Activated CD4-positive, alpha-beta T cell treated with anti-CD3 and anti-CD28 coated beads, Interleukin-2, amount 50 U/mL, for 4 hours (primary cell): Measurements from ENCODE around the gene TTLL12.
A peak's percentile ranks its signal among the peaks of the same experiment; 100 is the strongest.

ENCODE experiments used
- DNase-seq, 2 experiments: peaks; one replicate each; pipeline ENCODE4 v3.0.0-alpha.2; 2020

TTLL12 gene

GRCh38 chr22:43198126-43198525, 11.2 kb upstream of the TTLL12 start:
- DNase-seq, result no peak

DNA sequence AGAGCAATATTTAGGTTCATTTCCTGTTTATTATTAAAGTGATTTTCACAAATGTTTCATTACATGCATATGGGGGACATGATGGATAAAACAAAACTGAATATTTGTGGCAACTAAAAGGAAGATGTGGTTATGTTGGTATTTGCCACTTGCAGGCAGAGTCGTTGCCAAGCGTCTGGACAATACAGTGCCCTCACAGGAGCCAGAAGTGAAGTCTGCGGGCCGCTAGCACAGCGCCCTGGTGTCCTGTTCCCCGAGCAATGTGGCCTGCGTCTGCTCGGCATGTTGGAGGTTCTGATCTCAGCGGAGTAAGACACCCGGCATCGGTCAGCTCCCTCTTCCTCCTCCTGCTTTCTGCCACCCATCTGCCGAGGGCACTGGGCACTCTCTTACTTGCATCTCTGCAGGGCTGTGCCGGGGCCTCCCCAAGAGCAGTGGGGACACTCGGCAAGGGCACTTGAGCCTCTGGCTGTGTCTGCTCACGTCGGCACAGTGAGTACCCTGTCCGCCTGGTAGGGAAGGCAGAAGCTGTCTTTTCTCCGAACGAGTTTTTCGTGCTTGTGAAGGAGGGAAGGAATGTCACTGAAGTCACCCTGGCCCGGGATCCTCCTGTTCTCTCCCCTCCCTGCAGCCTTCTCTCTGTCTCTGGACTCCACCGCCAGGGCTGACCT, 10.5 kb upstream of the TTLL12 start:
- no peak for DNase-seq

- no peak for DNase-seq
Observed at GRCh38 chr22:43191831-43192230, 4.9 kb upstream of the TTLL12 start.

DNA sequence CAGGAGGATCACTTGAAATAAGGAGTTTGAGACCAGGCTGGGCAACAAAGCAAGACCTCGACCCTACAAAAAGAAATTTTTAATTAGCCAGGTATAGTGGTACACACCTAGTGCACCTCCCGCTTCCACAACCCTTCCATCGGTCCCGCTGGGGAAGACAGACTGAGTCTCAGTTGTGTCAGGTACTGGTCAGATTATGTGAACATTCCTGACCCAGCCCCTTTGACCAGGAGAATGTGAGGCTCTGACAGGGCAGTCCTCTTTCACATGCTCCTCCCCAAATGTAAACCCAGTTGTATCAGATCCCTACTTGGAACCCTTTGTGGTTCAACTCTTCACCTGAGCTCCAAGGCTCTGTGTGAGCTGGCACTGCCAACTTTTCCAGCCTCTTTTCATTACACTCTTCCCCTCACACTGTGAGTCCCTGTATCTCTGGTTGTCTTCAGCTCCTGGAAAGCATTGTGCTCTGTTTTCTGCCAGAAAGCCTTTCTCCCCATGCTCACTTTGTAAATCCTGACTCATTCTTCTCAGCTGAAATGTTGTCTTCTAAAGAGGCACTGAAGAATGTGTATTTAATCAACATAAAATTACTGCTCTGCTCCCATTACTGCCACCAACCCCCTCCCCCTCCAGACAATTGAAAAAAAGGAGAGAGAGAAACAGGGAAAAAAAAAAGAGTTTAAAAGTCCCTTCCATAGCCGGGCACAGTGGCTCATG, 2.1 kb upstream of the TTLL12 start:
- no peak for DNase-seq

DNA sequence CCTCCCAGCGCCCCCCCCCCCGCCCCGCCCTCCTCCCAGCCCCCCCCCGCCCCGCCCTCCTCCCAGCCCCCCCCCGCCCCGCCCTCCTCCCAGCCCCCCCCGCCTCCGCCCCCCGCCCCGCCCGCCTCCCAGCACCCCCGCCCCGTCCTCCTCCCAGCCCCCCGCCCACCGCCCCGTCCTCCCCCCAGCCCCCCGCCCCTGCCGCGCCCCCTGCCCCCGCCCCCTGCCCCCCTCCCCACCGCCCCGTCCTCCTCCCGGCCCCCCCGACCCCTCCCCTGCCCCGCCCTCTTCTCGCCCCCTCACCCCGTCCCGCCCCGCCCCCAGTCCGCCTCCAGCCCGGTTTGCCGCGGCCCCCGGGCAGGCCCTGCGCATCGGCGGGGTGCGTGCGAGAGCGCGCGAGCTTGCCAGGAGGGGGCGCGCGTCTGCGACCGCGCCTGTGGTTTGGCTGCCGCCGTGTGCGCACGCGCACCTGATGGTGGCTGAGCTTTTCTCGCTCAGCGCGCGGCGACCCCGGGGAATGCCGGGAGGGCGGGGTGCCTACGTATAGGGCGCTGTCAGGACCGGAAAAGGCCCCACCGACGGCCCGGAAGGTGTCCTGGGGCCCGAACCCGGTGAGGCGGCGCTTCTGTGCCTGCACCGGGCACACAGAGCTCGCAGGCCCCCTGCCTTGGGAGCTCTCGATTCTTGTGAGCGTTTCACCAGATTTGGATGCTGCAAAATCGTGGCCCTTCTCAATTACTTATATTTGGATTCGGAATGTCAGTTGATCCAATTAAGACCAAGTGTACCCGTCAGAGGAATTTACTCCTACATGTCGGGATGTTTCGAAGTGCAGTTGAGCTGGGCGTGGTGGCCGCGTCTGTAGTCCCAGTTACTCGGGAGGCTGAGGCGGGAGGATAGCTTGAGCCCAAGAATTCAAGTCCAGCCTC, 501 bp upstream of the TTLL12 start:
- DNase-seq, result peak; percentile 90 to 93

GRCh38 chr22:43185860-43186261, 1.1 kb downstream of the TTLL12 start:
- no peak for DNase-seq

DNA sequence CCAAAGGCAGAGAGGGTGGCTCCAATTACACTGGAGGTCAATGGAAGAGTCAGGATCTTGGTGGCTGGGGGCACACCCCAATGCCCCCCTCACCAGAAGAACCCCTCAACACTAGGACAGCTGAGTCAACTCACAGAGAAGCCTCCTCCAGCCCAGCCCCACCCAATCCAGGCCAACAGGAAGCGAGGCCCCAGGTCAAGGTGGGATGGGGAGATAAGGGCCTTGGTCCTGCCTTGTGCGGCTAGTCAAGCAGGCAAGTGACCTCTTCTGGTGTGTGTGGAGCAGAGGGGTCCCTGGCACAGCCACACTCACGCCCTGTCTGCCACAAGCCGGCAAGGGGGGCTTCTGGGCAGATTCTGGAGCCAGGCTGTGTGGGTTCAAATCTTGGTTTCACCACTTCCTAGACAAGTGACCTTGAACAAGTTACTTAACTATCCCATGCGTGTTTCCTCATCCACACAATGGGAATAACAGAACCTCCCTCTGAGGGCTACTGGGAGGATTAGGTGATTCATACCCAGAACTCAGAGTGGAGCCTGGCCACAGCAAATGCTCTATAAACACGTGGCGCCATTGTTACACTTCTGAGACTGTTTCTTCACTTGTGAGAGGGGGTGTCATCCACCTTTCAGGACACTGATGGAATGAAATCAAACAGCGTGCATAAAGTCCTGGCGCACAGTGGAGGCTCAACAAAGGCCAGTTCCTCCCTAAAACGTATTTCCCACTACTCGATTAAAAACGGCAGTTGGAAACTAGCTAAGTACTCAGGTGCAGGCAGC, 3.2 kb downstream of the TTLL12 start:
- no peak for DNase-seq

DNA sequence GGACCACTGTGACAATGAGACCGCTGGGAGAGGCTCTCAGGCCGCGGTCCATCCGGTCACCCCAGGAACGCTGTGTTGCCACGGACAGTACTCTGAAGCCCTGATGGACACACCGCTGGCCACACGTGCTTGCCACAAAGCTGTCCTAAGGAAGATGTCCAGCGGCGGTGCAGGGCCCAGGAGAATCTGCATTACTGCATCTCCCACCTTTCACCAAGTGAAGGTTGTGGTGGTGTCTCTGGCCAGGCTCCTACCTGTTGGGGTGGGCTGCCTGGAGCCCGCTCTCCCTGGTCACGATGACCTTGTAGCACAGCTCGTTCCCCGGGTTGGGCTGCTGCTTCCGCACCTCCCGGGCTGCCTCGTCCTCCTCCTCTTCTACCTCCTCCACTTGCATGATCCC, 4.2 kb downstream of the TTLL12 start:
- no peak for DNase-seq

DNA sequence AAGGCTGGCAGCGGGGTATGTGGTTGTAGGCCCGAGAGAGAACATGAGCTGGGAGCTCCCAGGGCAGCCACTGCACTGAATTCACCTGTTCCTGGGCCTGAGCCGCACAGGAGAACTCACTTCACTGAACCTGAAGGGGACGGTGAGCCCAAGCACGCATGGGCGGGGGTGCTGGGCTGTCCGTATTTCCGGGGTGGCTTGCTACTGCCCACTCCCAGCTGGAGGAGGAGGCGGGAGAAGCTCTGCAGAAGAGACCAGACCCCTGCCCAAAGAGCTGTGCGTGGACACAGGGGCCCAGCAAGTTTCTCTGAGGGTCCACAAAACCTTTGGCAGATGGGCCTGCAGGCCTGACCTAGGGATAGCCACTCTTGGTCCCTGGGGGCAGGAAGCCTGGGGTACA, 4.8 kb downstream of the TTLL12 start:
- no peak for DNase-seq

GRCh38 chr22:43181321-43182076, 5.4 kb downstream of the TTLL12 start:
- DNase-seq, result no peak

DNA sequence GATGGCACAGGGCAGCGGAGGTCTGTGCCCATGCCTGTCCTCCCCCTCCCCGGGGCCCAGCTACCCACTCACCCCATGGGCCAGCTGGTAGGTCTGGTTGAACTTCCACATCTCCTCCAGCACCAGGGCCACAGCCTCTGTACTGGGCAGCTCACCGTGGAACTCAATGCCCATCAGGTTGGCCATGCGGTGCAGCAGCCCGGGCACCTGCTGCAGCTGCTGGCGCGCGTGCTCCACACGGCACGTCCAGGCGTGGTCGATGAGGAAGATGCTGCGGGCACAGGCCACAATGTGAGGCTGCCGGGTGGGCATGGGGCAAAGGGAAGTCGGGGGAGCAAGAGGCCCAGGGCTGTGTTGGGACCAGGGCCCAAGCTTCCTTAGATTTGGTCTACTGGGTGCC, 6.3 kb downstream of the TTLL12 start:
- DNase-seq, result no peak

DNA sequence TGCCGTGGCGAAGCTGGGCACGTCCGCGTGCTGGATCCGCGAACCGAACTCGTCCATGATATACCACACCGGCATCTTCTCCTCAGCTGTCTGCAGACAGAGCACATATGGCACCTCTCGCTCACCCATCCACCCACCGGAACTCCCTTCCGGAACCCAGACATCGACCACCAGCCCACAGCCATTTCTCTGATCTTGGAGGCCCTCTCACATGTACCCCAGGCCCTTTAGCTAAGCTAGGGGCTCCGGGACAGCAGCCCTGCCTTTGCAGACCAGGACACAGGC, 7.1 kb downstream of the TTLL12 start:
- no peak for DNase-seq

GRCh38 chr22:43179146-43179910, 7.6 kb downstream of the TTLL12 start:
- no peak for DNase-seq

- DNase-seq, result no peak
Observed at GRCh38 chr22:43177479-43177878, 9.5 kb downstream of the TTLL12 start.

DNA sequence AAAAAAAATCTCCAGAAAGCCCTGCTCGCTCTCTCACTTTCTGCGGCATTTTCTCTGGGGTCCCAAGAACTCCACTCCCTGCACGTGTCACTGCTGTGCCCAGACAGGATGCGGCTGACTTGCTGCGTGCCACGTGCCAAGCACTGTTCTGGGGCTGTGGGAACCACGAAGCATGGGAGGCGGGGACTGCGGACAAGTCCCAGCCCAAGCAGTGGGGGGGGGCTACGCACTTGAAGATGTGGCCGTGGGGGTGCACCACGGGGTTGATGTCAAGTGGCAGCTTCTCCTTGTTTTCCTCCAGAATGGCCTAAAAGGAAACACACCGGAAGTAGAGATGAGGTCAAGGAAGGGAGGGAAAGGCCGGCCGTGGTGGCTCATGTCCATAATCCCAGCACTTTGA, 10.8 kb downstream of the TTLL12 start:
- DNase-seq, result no peak

- DNase-seq, result no peak
Observed at GRCh38 chr22:43174941-43175531, 11.9 kb downstream of the TTLL12 start.

DNA sequence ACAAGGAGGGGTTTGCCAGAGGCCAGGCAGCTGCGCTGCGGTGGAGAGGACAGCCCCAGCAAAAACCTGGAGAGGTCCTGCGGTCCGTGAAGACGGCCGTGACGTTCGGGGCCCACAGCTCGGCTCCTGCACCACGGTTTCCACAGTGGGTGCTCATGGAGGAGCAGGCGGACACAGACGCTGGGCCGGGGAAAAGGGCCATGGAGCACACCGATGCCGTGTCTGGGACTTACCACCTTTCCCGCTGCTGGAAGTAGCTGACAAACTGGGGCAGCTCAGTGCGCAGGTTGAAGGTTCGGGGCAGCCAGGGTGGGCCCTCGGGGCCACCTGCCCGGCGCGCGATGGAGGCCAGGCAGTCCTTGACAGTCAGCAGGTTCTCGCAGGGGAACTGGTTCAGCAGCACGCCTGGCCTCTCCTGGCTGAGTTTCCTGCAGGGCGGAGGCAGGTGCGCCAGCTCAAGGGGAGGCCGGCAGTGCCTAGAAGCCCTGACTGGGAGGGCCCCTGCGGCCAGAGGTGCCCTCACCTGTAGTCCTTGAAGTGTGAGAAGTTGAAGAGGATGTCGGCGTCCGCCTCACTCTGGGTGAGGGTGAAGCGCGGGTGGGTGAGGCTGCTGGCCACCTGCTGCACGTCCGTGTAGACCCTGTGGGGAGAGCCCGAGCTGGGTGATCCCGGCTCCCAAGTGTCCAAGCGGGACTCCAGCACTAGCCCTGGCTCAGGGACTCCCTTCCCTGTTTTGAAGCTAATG, 12.8 kb downstream of the TTLL12 start:
- DNase-seq, result no peak

DNA sequence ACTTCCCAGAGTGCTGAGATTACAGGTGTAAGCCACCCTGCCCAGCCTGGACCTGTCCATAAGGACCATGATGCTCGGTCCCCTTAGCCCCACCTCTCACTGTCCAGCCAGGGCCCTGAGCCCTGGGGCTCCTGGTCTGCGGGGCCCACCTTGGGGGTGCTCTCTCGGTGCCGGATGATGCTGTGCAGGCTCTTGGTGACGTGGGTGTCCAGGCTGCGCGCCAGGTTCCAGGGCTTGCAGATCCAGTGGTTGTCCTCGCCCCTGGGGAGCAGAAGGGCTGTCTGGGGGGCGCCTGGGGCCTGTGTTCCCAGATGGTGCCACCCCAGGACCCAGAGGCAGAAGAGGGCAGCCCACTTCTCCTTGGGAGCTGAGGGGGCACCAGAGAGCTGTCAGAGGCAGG, 13.4 kb downstream of the TTLL12 start:
- no peak for DNase-seq

DNA sequence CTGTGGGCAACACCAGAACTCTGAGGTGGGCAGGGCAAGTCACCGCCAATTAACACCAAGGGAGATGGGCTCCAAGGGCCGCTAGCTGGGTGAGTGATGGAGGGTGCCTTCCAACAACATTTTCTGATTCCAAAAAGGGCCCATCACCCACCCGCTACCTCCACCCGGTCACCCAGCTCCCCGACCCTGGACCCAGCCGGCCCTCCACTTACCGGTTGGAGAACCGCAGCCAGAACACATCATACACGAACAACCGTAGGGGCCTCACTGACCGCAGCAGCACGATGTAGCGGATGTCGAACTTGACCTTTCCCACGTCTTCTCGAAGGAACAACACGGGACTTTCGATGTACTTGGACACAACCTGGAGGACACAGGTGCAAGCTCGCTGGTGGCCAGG, 14.7 kb downstream of the TTLL12 start:
- DNase-seq, result no peak

- DNase-seq, result no peak
Observed at GRCh38 chr22:43171607-43172006, 15.3 kb downstream of the TTLL12 start.
